GM08714 (cell line): ENCODE results near the gene FARP1.

ENCODE experiments used
- H3K4me3 ChIP-seq: fragments of 200-500 bp; sonication (Bioruptor generic); 2 replicates; pipeline ENCODE4 v1.5.1; 2014; ENCODE audit warnings: mild to moderate bottlenecking, low read length, inconsistent platforms
- ZNF274 ChIP-seq: IDR thresholded peaks from 2 replicates; pipeline ENCODE4 v1.6.1; 2012; ENCODE audit warnings: mild to moderate bottlenecking, low read depth, low read length

The FARP1 gene

GRCh38 chr13:98111168-98112098, 31.5 kb upstream of the FARP1 start:
- no peak for TF ChIP-seq ZNF274
- H3K4me3 ChIP-seq: no peak overlapping the region

GRCh38 chr13:98112456-98112855, 30.4 kb upstream of the FARP1 start:
- TF ChIP-seq ZNF274: no peak
- H3K4me3 ChIP-seq: no peak overlapping the region

DNA sequence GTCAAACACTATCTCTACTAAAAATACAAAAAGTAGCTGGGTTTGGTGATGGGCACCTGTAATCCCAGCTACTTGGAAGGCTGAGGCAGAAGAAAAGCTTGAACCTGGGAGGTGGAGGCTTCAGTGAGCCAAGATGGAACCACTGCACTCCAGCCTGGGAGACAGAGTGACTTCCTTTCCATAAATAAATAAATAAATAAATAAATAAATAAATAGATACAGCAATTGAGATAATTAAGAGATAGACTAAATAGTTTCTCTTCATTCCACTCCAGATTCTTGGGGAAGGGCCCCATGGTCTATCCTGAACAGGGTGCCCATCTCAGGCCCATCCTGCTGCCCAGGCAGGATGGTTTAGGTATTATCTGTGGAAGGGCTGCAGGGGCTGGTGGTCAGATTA, 24.0 kb upstream of the FARP1 start:
- H3K4me3 ChIP-seq: no peak overlapping the region
- no peak for TF ChIP-seq ZNF274

- no peak overlapping the region for H3K4me3 ChIP-seq
- TF ChIP-seq ZNF274: no peak
Measured at GRCh38 chr13:98123176-98123575, 19.7 kb upstream of the FARP1 start.

DNA sequence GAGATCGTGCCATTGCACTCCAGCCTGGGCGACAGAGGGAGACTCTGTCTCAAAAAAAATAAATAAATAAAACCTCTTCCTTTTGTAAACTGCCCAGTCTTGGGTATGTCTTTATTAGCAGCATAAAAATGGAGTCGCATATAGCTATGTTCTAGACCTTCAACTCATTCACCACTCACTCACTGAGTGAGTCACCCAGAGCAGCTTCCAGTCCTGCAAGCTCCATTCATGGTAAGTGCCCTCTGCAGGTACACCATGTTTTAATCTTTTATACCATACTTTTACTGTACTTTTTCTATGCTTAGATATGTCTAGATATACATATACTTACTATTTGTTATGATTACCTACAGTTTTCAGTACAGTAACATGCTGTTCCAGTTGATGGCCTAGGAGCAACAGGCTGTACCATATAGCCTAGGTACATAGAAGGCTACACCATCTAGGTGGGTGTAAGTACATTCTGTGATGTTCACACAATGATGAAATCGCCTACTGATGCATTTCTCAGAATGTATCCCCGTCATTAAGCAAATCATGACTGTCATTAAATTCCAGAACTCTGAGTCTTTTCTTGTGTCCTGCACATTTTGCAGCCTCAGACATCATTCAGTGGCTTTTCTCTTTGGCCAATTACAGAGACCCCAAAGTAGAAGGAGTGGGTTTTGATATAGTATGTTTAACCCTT, 13.7 kb upstream of the FARP1 start:
- TF ChIP-seq ZNF274: no peak
- no peak overlapping the region for H3K4me3 ChIP-seq

DNA sequence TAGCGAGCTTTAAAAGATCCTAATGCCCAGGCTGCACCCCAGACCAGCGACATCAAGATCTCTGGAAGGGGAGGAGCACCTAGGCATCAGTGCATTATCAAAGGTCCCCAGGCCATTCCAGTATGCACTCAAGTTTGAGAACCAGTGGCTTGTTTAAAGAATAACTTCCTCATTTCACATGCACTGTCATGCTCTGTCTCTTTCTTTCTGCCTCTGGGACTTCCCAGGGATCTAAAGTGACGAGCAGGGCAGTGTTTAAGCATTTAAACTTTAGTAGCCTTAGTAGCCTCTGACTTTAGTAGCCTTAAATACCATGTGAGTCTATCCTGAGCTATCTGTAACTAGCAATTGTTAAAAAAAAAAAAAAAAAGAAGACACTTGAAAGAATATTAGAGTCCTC, 8.9 kb upstream of the FARP1 start:
- no peak overlapping the region for H3K4me3 ChIP-seq

GRCh38 chr13:98134901-98135300, 8.0 kb upstream of the FARP1 start:
- no peak overlapping the region for H3K4me3 ChIP-seq
- TF ChIP-seq ZNF274: no peak

More for the DNA sequence above, 8.9 kb upstream of the FARP1 start:
- no peak for TF ChIP-seq ZNF274

GRCh38 chr13:98141091-98141490, 1.8 kb upstream of the FARP1 start:
- TF ChIP-seq ZNF274: no peak
- H3K4me3 ChIP-seq: no peak overlapping the region

DNA sequence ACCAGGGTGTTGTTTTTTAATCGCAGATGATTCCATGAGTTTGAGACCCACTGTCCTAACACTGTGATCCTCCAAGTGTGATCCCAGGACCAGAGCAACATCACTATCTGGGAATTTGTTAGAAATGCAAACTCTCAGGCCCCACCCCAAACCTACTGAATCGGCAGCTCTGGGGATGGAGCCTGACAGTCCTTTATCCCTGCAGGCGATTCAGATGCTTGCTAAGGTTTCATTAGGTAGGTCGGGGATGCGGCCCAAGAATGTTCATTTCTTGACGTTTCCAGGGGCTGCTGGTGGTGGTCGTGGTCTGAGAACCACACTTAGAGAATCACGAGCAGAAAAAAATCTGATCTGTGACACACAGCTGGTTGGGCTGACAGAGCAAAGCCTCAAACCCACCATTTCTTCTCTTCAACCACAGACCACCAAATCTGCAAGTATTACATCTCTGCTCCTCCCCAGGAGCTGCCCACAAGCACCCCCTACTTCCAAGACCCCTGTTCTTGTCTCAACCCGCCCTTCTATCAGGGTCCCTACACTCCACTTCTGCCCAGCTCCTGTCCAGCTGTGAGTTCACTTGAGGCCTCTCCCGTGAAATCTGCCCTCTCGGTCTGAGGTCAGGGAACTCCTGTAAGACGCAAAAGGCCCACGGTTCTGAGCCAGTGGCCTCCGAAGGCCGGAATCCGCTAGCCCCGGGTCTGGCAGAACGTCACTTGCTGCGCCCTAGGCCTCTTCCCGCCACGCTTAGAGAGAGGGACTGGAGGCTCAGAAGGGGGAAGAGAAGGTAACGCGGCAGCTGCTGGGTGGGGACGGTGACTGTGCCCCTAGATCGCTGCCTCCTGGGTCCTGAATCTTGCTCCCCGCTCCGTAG, 1.1 kb upstream of the FARP1 start:
- H3K4me3 ChIP-seq: peak overlapping the region; percentile 66; the same call in 1 of the 2 replicates
- TF ChIP-seq ZNF274: no peak

DNA sequence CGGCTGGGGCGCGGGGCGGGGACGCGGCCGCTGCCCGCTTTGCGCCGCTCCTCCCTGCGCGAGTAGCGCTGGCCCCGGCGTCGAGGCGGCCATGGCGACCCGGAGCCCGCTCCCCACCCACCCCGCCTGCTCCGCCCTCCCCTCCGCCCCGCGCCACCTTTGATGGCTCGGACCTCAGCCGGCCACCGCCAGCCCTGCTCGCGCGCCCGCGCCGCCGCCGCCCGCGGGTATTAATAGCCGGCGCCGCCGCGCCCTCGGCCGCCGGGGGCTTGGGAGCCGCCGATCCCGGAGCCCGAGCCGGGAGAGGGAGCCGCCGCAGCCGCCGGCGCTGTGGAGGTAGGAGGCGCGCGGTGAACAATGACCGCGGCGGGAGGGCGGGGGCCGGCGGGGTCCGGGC, 261 bp downstream of the FARP1 start:
- TF ChIP-seq ZNF274: no peak
- peak overlapping the region; percentile 86; the same call in 1 of the 2 replicates for H3K4me3 ChIP-seq

DNA sequence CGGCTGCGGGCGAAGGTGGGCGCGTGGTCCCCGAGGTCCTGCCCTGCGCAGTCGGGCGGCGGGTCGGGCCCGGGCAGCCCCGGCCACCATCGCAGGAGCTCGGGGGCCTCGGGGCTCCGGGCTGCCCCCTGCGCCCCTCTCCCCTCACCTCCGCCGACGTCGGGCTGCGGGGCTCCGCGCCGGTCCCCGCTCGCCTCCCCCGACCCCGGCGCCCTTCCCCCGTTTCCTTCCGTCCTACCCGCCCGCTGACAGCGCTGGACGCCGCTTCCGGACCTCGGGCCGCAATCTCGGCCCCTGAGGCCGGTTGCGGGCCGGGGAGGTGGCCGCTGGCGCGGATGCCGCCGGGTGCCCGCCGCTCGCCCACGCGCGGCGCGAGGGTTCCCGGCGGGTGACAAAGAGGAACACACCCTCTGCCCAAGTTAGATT, 720 bp downstream of the FARP1 start:
- no peak for TF ChIP-seq ZNF274
- H3K4me3 ChIP-seq: peak overlapping the region; percentile 86

- H3K4me3 ChIP-seq: peak overlapping the region; percentile 86
Measured at GRCh38 chr13:98144027-98144741, 1.3 kb downstream of the FARP1 start.

GRCh38 chr13:98144801-98145350, 2.0 kb downstream of the FARP1 start:
- no peak for TF ChIP-seq ZNF274
- H3K4me3 ChIP-seq: peak overlapping the region; percentile 86; the same call in 1 of the 2 replicates

More at GRCh38 chr13:98144027-98144741, 1.3 kb downstream of the FARP1 start:
- no peak for TF ChIP-seq ZNF274
